Urinary bladder (tissue), 4 donors: ENCODE measurements around the gene KRTAP10-2. TPM values are rescaled to one million over a fixed set of nuclear protein-coding genes. Genes with fewer than 3 reads are reported as not detected.
"Not testable (repeated sequence)": the region's sequence is repeated elsewhere in the genome, so short reads cannot be mapped to it uniquely, and the experiment has no call there.

Experiments used
- DNase-seq: peaks from one replicate; pipeline ENCODE4 v3.0.0-alpha.2; 2015; ENCODE audit errors: extremely low spot score
- H3K27ac ChIP-seq: one replicate; pipeline ENCODE4 v1.5.1; 2013; ENCODE audit warnings: low read depth, mild to moderate bottlenecking, moderate library complexity
- H3K36me3 ChIP-seq: one replicate; pipeline ENCODE4 v1.6.1; 2013; ENCODE audit warnings: mild to moderate bottlenecking, moderate library complexity; ENCODE audit not compliant: insufficient read depth
- H3K4me1 ChIP-seq: one replicate; pipeline ENCODE4 v1.6.1; 2013; ENCODE audit warnings: mild to moderate bottlenecking, moderate library complexity; ENCODE audit not compliant: insufficient read depth
- H3K4me3 ChIP-seq: one replicate; pipeline ENCODE4 v1.5.1; 2013; ENCODE audit warnings: low read depth, low read length
- WGBS: extraction: QIAGEN DNeasy Blood & Tissue Kit; methylation state at CpG from one replicate; pipeline ENCODE4 v1.1.7; 2013; 5-methylcytosine and 5-hydroxymethylcytosine counted together
- polyA plus RNA-seq: library from polyadenylated mRNA; stranded (reverse); fragments of 200-250 nt; gene quantifications from one replicate; pipeline ENCODE4 v1.2.3, GENCODE V29; 2013
- total RNA-seq: library from RNA; depleted of rRNA; stranded (reverse); fragments of >200 nt; gene quantifications from one replicate; pipeline ENCODE4 v1.2.3, GENCODE V29; 2014
- donor health status: healthy with polysubstance abuse.
- donor health status: healthy.

The KRTAP10-2 gene
- total and polyA plus RNA-seq, 2 donors = not detected

DNA sequence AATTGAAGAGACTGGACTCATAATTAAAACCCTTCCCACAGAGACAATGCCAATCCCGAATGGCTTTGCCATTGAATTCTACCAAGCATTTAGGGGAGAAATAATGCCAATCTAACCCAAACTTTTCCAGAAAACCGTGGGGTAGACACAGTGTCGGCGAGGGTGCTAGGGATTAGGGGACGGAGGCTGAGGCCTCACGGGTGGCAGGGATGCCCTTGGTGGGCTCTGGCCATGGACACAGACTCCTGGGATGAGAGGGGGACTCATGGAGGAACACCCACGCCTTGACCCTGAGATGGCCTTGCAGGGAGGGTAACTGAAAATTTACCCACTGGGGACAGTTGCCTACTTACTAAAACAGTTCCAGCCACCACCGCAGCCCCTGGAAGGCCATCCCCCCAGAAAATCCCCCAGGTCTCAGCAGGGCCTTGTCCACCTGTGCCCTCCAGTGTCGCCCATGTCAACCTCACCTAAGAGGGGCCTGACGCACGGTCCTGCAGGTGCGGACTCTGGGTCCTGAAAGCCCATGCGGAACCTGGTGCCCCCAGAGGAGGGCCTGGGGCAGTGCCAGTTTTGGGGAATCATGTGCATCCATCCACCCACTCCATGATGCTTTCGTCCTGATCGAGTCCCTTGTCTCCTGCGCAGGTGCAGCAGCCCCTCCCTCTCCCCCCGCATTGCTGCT lies 27.2 kb upstream of the KRTAP10-2 start:
- Histone ChIP-seq H3K36me3 (no peaks in the 10 kb centered on the region), H3K27ac (no peak overlapping the region), H3K4me3 (no peak overlapping the region), H3K4me1 (no peaks in the 10 kb centered on the region)
- WGBS = 94% methylated on average over 17 of the region's 17 CpGs
- DNase-seq = no peak

DNA sequence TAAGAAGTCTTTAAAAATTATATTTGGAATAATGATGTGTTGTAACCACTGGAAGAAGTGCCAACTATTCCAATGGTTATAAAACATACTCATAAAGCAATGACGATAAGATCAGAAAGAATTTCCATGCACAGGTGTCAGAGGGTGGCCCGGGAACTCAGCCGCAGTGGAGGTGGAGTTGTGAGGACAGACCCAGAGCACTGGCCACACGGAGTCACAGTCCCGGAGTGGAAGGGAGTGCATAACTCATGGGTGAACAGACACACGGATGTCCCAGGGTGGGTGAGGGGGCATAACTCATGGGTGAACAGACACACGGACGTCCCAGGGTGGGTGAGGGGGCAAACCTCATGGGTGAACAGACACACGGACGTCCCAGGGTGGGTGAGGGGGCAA lies 24.7 kb upstream of the KRTAP10-2 start:
- no peak for DNase-seq
- Histone ChIP-seq H3K4me1 (no peaks in the 10 kb centered on the region), H3K36me3 (no peaks in the 10 kb centered on the region), H3K4me3 (no peak overlapping the region), H3K27ac (no peak overlapping the region)
- 81% methylated on average over 10 of the region's 10 CpGs for WGBS

DNA sequence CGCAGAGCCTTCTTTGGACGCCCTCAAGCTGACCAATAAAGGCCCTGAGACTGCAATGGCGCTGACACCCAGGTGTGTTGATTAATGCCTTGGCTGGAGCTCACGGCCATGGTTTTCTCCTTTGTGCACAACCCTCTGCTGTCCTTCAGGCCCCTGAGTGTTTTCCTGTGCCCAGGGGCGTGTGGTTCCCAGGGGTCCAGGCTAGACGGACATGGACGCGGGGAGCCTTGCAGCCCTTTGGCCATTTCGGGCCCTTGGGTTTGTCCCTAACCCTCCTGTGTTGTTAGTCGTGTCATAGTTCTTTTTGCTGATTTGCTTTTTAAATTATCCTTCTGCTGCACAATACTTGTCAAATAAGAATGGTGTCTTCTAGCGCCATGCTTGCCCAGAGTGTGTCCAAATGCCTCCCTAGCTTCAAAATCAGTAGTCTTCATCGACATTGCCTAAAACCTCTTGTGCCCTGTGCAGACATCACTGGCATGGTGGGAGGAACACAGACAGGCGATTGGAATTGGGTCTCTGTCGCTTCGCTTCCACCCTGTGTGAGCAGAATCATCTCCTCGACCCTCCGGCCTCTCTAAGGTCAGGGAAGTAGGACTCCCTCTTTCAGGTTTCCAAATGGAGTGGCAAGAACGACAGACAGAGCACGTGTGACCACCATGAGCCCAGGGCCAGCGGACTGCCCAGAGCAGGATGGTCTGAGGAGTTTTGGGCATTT lies 24.2 kb upstream of the KRTAP10-2 start:
- Histone ChIP-seq H3K27ac (no peak overlapping the region), H3K36me3 (no peaks in the 10 kb centered on the region), H3K4me1 (no peaks in the 10 kb centered on the region), H3K4me3 (no peak overlapping the region)
- WGBS = 85% methylated on average over 20 of the region's 20 CpGs
- no peak for DNase-seq

GRCh38 chr21:44574457-44575306 lies 23.4 kb upstream of the KRTAP10-2 start:
- H3K4me3 ChIP-seq = no peak overlapping the region
- no peaks in the 10 kb centered on the region for H3K36me3 ChIP-seq
- WGBS = 30% methylated on average over 21 of the region's 21 CpGs
- no peaks in the 10 kb centered on the region for H3K4me1 ChIP-seq
- no peak for DNase-seq
- H3K27ac ChIP-seq = no peak overlapping the region

DNA sequence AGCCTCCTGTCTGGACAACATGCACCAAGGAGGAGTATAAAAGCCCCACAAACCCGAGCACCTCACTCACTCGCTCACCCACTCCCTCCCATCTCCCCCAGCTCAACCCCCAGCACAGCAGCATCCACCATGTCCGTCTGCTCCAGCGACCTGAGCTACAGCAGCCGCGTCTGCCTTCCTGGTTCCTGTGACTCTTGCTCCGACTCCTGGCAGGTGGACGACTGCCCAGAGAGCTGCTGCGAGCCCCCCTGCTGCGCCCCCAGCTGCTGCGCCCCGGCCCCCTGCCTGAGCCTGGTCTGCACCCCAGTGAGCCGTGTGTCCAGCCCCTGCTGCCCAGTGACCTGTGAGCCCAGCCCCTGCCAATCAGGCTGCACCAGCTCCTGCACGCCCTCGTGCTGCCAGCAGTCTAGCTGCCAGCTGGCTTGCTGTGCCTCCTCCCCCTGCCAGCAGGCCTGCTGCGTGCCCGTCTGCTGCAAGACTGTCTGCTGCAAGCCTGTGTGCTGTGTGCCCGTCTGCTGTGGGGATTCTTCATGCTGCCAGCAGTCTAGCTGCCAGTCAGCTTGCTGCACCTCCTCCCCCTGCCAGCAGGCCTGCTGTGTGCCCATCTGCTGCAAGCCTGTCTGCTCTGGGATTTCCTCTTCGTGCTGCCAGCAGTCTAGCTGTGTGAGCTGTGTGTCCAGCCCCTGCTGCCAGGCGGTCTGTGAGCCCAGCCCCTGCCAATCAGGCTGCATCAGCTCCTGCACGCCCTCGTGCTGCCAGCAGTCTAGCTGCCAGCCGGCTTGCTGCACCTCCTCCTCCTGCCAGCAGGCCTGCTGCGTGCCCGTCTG lies 22.5 kb upstream of the KRTAP10-2 start, which contains the start of gene KRTAP10-4:
KRTAP10-4 (plus strand) TSS at position 100 of the 827 bp plus-strand sequence; CDS start at position 130, 30 bp downstream.
- not testable (repeated sequence) for DNase-seq, H3K4me3 ChIP-seq, H3K27ac ChIP-seq, H3K36me3 ChIP-seq, H3K4me1 ChIP-seq
- 63% methylated on average over 22 of the region's 25 CpGs for WGBS

DNA sequence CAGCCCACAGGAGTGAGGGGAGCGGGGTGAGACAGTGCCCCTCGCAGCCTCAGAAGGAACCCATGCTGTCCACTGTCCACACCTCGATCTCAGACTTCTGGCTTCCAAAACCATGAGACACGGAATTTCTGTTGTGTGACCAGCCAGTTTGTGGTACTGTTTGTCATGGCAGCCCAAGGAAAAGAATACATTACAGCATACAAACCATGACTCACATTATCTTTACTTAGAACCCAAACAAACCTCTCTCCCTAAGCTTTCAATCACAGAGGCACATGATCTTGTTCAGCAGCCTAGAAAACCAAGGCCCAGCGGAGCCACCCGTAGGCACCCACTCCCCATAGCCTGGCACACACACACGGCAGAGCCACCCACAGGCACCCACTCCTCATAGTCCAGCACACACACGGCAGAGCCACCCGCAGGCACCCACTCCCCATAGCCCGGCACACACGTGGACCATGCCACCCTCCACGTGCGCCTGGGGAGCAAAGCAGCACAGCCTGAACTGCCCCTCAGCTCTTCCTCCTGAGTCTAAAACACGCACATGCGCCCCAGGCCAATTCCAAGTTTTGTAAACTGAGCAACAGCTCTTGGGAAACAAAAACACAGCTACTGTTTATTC lies 21.8 kb upstream of the KRTAP10-2 start:
- H3K27ac ChIP-seq = no peak overlapping the region
- 81% methylated on average over 15 of the region's 15 CpGs for WGBS
- no peak for DNase-seq

DNA sequence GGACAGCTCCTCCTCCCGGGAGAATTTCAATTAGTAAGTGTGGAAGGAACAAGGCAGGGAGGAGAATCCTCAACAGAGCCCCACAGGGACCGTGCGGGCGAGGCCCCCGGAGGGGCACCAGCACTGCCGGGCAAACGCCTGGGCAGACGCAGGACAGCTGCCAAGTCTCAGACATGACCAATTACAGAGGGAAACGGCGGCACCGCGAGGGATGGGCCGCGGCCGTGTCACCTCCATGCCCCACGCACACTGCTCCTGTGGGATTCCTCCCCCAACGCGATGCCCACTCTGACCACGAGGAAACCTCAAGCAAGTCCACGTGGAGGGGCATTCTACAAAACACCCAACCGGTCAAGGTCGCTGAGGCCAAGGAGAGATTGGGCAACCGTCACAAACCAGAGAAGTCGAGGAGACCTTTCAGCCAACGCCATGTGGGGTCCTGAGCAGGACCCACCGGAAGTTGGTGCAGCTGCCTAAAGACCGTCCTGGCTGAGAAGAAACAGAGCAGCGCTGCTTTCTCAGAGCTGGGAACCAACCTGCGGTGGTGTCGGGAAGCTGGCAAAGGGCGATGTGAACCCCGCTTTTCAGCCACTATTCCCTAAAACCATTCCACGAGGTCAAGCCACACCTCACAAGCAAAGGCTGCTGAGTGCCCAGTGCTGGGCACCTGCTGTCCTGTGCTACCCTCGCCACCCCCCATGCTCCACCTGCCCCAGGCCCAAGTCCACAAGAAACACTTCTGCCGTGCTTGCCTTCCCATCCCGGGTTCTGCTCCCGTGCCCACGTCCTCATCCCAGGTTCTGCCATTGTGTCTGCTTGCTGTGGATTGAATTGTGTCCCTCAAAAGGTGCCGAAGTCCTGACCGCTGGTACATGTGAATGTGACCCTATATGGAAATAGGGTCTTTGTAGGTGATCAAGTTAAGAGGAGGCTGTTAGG lies 20.8 kb upstream of the KRTAP10-2 start:
- no peak overlapping the region for H3K27ac ChIP-seq
- WGBS = 90% methylated on average over 40 of the region's 40 CpGs
- no peaks in the 10 kb centered on the region for H3K4me1 ChIP-seq
- H3K4me3 ChIP-seq = no peak overlapping the region
- DNase-seq = no peak
- H3K36me3 ChIP-seq = no peaks in the 10 kb centered on the region

More for the DNA sequence above, 21.8 kb upstream of the KRTAP10-2 start:
- no peaks in the 10 kb centered on the region for H3K36me3 ChIP-seq
- no peak overlapping the region for H3K4me3 ChIP-seq
- no peaks in the 10 kb centered on the region for H3K4me1 ChIP-seq

DNA sequence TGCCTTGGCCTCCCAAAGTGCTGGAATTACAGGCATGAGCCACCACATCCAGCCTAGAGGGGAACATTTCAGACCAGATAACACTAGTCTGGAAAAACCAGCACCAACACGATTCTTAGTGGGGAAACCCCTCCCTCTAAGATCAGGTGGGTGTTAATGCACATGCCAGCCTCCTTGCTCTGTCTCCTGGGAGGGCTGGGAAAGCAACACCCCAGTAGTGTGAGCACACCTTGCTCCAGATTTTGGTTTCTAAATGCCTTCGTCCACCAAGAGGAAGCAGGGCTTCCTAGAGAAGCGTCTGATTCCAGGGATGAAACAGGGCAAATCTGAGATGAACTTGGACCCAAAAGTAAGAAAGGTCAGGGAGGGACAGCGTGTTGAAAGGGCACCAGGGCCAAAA lies 20.0 kb upstream of the KRTAP10-2 start:
- Histone ChIP-seq H3K4me1 (no peaks in the 10 kb centered on the region), H3K27ac (no peak overlapping the region), H3K4me3 (no peak overlapping the region), H3K36me3 (no peaks in the 10 kb centered on the region)
- DNase-seq = no peak
- 78% methylated on average over 4 of the region's 4 CpGs for WGBS

GRCh38 chr21:44569861-44570517 lies 18.7 kb upstream of the KRTAP10-2 start:
- no peak for DNase-seq
- H3K4me3 ChIP-seq = no peak overlapping the region
- 84% methylated on average over 12 of the region's 12 CpGs for WGBS
- no peaks in the 10 kb centered on the region for H3K36me3 ChIP-seq
- no peaks in the 10 kb centered on the region for H3K4me1 ChIP-seq
- no peak overlapping the region for H3K27ac ChIP-seq

- Histone ChIP-seq H3K36me3 (no peaks in the 10 kb centered on the region), H3K27ac (no peak overlapping the region), H3K4me1 (no peaks in the 10 kb centered on the region), H3K4me3 (no peak overlapping the region)
- no peak for DNase-seq
- 73% methylated on average over 27 of the region's 27 CpGs for WGBS
These were observed 17.6 kb upstream of the KRTAP10-2 start for GRCh38 chr21:44568667-44569556.

- Histone ChIP-seq H3K27ac (no peak overlapping the region), H3K4me1 (no peaks in the 10 kb centered on the region), H3K4me3 (no peak overlapping the region), H3K36me3 (no peaks in the 10 kb centered on the region)
- DNase-seq = no peak
- WGBS = 79% methylated on average over 12 of the region's 12 CpGs
These were observed 17.0 kb upstream of the KRTAP10-2 start for GRCh38 chr21:44568261-44568660.
